ENCODE measurements around the gene TRAPPC8.

- no peak for TF ChIP-seq CTCF (IDR thresholded peaks at IDR 0.05; ENCODE audit: low read depth, low read length, poor library complexity, severe bottlenecking)
- TF ChIP-seq EZH2phosphoT487 (IDR thresholded peaks at IDR 0.05; ENCODE audit: borderline replicate concordance, low read length) = no peak
Observed at GRCh38 chr18:31798399-31798798, 144.5 kb downstream of the TRAPPC8 start.
